ENCODE results near the gene GNAT2.

Gene GNAT2

DNA sequence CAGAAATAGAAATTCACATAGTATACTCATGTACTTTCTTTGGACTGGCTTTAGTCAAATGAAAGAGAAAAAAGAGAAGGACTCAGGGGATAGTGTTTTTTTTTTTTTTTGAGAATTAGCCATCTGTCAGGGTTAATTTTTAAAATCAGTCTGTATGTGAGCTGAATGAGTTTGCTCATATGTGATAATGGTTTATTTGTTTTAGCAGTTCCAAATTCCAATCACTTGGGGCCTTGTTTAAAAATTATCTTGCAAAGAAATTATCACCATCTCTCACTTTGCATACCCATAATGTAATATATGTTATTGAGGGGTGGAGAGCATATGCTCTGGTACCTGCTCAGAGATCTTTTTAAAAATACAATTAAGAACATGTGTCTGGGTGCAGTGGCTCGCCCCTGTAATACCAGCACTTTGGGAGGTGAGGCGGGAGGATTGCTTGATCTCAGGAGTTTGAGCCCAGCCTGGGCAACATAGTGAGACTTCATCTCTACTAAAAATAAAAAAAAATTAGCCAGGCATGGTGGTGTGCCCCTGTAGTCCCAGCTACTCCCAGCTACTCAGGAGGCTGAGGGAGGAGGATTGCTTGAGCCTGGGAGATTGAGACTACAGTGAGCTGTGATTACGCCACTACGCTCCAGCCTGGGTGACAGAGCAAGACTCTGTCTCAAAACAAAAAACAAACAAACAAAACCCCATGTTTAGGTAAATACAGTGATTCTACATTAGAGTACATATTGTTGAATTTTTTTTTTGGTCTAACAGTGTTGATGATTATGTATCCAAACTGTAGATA is 51.3 kb downstream of the GNAT2 start:
- H3K27me3 ChIP-seq (ENCODE audit: insufficient read depth, low read length), result no peaks in the 10 kb centered on the region
- no peak overlapping the region for H3K9ac ChIP-seq (ENCODE audit: low read depth, low read length)
- no peak overlapping the region for H3K4me3 ChIP-seq (ENCODE audit: low read length)
- H3K36me3 ChIP-seq (ENCODE audit: insufficient read depth, low read length), result no peaks in the 10 kb centered on the region
- H3K27ac ChIP-seq (ENCODE audit: low read depth, low read length), result no peak overlapping the region
- no peaks in the 10 kb centered on the region for H3K9me3 ChIP-seq (ENCODE audit: insufficient read depth, low read depth, low read length)
- peaks cover 49% of the 10 kb centered on the region for H3K4me1 ChIP-seq (ENCODE audit: insufficient read depth, low read length)
- 94% methylated on average over 2 of the region's 4 CpGs for WGBS

DNA sequence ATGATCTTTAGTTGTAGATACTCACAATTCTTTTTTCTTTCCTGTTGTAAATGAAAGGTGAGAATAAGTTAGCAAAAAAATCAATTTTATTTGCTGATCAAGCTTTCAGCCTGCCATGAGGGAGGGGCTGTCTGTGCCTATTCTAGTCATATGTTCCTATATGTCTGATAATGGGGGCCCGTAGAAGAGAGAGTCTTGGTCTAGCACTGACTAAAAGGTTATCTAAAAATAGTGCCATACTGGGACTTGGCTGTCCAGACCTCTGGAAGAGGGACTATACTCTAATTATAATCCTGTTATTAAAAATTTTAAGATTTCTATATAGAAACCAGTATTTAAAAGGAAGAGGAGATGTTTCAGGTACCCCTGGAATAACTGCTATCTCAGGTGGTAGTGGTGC is 52.4 kb downstream of the GNAT2 start:
- Histone ChIP-seq H3K27me3 (ENCODE audit: insufficient read depth, low read length) (no peaks in the 10 kb centered on the region), H3K9ac (ENCODE audit: low read depth, low read length) (no peak overlapping the region), H3K4me1 (ENCODE audit: insufficient read depth, low read length) (peaks cover 59% of the 10 kb centered on the region), H3K4me3 (ENCODE audit: low read length) (no peak overlapping the region), H3K27ac (ENCODE audit: low read depth, low read length) (no peak overlapping the region), H3K36me3 (ENCODE audit: insufficient read depth, low read length) (no peaks in the 10 kb centered on the region), H3K9me3 (ENCODE audit: insufficient read depth, low read depth, low read length) (no peaks in the 10 kb centered on the region)
- 84% methylated on average over 1 of the region's 1 CpG for WGBS

DNA sequence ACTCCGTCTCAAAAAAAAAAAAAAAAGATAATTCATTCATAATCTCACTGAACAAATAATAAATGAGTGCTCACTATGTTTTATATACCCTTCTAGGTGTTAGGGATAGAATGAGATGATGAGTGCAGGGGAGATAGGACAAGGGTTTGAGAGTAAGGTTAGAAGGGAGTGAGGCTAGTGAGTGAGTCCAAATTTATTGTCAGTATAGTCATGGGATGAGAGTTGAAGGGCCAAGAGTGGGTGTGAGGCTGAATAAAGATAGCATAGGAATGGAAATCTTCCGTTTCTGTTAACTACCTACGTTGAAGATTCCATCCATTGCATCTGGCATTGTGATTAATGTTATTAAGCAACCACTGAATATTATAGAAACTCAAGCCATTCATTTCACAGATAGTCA is 54.2 kb downstream of the GNAT2 start:
- 85% methylated on average over 2 of the region's 3 CpGs for WGBS
- H3K4me3 ChIP-seq (ENCODE audit: low read length), result no peak overlapping the region
- H3K27me3 ChIP-seq (ENCODE audit: insufficient read depth, low read length), result no peaks in the 10 kb centered on the region
- no peaks in the 10 kb centered on the region for H3K36me3 ChIP-seq (ENCODE audit: insufficient read depth, low read length)
- no peak overlapping the region for H3K27ac ChIP-seq (ENCODE audit: low read depth, low read length)
- H3K4me1 ChIP-seq (ENCODE audit: insufficient read depth, low read length), result peaks cover 65% of the 10 kb centered on the region
- no peaks in the 10 kb centered on the region for H3K9me3 ChIP-seq (ENCODE audit: insufficient read depth, low read depth, low read length)
- no peak overlapping the region for H3K9ac ChIP-seq (ENCODE audit: low read depth, low read length)

DNA sequence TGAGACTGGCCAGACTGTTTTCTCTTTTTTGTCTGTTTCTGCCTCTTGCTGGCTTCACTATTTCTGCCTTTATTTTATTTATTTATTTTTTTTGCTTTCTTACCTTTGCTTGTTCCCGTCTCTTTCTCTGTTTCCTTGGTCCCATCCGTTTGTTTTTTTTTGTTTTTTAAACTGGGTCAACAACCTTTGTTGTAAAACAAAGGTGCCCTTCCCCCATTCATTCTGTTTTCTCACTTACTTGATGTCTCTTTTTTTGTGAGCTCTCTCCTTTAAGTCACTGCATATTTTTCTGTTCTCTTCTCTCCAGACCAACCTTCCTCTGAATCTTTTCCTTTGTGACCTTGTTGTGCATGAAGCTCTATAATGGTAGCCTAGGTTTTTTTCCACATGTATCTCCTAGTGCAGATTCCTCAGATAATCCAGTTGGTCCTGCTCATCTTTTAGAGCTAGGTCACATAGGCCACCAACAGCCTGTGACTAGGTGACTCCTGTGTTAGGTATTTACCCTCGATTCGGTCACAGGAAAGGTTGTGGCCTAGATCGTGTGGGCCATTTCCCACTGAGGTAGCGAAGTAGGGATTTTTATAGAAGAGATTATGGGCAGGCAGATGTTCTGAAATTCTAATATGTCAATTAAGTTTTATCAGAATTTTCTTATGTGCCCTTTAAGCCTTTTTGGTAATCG is 55.1 kb downstream of the GNAT2 start:
- H3K27me3 ChIP-seq (ENCODE audit: insufficient read depth, low read length), result no peaks in the 10 kb centered on the region
- peaks cover 64% of the 10 kb centered on the region for H3K4me1 ChIP-seq (ENCODE audit: insufficient read depth, low read length)
- no peaks in the 10 kb centered on the region for H3K9me3 ChIP-seq (ENCODE audit: insufficient read depth, low read depth, low read length)
- H3K36me3 ChIP-seq (ENCODE audit: insufficient read depth, low read length), result no peaks in the 10 kb centered on the region
- H3K4me3 ChIP-seq (ENCODE audit: low read length), result peak overlapping the region; percentile 18
- peak overlapping the region; percentile 39 for H3K9ac ChIP-seq (ENCODE audit: low read depth, low read length)
- H3K27ac ChIP-seq (ENCODE audit: low read depth, low read length), result peak overlapping the region; percentile 80
- 48% methylated on average over 7 of the region's 7 CpGs for WGBS

DNA sequence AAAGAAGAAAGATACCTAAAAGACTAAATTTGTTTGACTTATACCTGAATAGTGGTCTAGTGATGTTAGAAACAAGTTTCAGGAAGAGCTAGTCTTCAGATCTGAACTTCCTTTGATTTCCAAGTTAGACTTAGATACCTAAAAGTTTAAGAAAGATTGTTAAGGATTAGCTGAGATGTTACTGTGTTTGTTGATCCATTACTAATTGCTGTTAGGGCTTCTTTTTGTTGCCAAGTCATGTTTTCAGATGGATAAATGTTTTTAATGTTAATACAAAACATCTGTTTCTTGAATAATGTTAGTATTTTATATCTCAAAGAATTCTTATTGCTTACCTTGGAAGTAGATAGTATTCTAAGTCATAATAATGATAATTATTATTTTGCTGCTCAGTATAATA is 59.4 kb downstream of the GNAT2 start:
- H3K4me3 ChIP-seq (ENCODE audit: low read length), result no peak overlapping the region
- H3K4me1 ChIP-seq (ENCODE audit: insufficient read depth, low read length), result peaks cover 59% of the 10 kb centered on the region
- H3K36me3 ChIP-seq (ENCODE audit: insufficient read depth, low read length), result no peaks in the 10 kb centered on the region
- H3K9ac ChIP-seq (ENCODE audit: low read depth, low read length), result no peak overlapping the region
- H3K9me3 ChIP-seq (ENCODE audit: insufficient read depth, low read depth, low read length), result no peaks in the 10 kb centered on the region
- no peaks in the 10 kb centered on the region for H3K27me3 ChIP-seq (ENCODE audit: insufficient read depth, low read length)
- H3K27ac ChIP-seq (ENCODE audit: low read depth, low read length), result no peak overlapping the region

DNA sequence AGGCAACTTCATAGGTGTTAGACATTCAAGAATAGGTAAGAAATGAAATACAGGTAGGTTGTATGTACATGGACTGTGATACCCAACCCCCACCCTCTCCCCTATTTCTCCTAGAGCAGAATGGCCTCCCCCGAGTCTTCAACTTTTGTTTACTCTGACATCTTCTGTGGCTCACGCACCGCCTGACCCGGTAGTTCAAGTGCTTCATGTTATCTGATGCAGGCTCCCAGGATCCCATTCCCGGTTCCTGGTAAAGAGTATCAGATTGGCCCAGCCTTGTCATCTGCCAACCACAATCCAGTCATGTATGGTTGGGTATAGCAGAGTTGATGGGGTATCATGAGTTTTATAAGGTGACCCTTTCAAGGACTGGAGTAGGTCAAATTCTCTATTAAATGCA is 61.9 kb downstream of the GNAT2 start:
- Histone ChIP-seq H3K9me3 (ENCODE audit: insufficient read depth, low read depth, low read length) (no peaks in the 10 kb centered on the region), H3K27ac (ENCODE audit: low read depth, low read length) (no peak overlapping the region), H3K4me3 (ENCODE audit: low read length) (no peak overlapping the region), H3K36me3 (ENCODE audit: insufficient read depth, low read length) (no peaks in the 10 kb centered on the region), H3K9ac (ENCODE audit: low read depth, low read length) (no peak overlapping the region), H3K4me1 (ENCODE audit: insufficient read depth, low read length) (peaks cover 34% of the 10 kb centered on the region), H3K27me3 (ENCODE audit: insufficient read depth, low read length) (no peaks in the 10 kb centered on the region)
- WGBS, result 96% methylated on average over 5 of the region's 5 CpGs

DNA sequence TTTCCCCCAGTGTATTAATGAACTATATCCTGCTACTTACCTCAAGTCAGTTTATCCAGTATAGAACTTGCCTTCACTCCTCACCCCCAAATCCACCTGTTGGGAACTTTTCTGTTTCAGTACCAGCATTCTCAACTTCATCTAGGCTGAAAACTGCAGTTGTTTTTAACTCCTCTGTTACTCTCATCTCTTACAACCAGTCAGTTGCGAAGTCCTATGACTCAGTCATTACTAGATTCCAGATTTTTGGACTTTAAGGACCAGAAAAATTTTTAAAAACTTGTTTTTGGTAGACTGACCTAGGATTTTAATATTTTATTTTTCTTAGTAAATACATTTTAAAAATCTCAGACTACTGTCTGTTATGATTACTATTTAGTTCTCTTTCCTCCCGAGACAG is 62.9 kb downstream of the GNAT2 start:
- Histone ChIP-seq H3K4me1 (ENCODE audit: insufficient read depth, low read length) (peaks cover 24% of the 10 kb centered on the region), H3K4me3 (ENCODE audit: low read length) (no peak overlapping the region), H3K27ac (ENCODE audit: low read depth, low read length) (no peak overlapping the region), H3K9ac (ENCODE audit: low read depth, low read length) (no peak overlapping the region), H3K27me3 (ENCODE audit: insufficient read depth, low read length) (no peaks in the 10 kb centered on the region), H3K36me3 (ENCODE audit: insufficient read depth, low read length) (no peaks in the 10 kb centered on the region), H3K9me3 (ENCODE audit: insufficient read depth, low read depth, low read length) (no peaks in the 10 kb centered on the region)
- 98% methylated on average over 2 of the region's 2 CpGs for WGBS

Data from HUES64 (cell line).